GM08714 (cell line): ENCODE data around the gene STK33.
"Not testable (repeated sequence)": the region's sequence is repeated elsewhere in the genome, so short reads cannot be mapped to it uniquely, and the experiment has no call there.

Experiments used
- H3K4me3 ChIP-seq: fragments of 200-500 bp; sonication (Bioruptor generic); 2 replicates; pipeline ENCODE4 v1.5.1; 2014; ENCODE audit warnings: mild to moderate bottlenecking, low read length, inconsistent platforms
- ZNF274 ChIP-seq: IDR thresholded peaks from 2 replicates; pipeline ENCODE4 v1.6.1; 2012; ENCODE audit warnings: mild to moderate bottlenecking, low read depth, low read length

The STK33 gene

DNA sequence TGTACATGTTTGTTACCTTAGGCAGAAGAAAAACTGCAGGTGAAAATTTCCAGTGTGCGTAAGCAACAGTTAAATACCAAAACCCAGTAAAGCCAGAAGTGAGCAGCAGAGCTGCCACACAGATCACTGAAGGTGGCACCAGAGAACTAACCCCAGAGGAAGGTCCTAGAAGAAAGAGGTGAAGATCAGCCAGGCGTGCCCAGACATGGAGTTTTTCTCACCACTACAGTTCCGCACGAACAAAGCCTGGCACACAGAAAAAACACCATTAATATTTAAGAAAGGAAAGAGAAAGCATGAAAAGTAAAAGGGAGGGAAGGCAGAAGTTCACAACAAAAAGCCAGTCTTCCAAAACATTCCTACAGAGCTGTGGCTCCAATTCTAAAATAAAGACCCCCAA lies 60.7 kb downstream of the STK33 start:
- no peak for TF ChIP-seq ZNF274
- H3K4me3 ChIP-seq, result no peak overlapping the region; the same call in 1 of the 2 replicates

GRCh38 chr11:8532475-8532874 lies 61.6 kb downstream of the STK33 start:
- no peak for TF ChIP-seq ZNF274
- no peak overlapping the region for H3K4me3 ChIP-seq

DNA sequence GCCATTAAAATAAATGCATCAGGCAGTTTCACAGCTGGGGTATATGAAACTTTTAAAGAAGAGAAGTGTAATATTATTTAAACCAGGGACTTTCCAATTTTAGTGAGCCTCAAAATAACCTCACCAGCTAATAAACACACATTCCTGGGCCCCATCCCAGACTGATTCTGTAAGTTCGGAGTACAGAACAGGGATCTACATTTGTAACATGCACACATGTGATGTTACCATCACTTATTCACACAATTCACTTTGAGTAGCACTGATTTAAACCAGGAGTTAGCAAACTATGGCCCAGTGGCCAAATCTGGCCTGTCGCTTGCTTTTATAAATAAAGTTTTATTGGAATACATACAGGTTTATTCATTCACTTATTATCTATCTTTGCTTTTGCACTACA lies 62.0 kb downstream of the STK33 start:
- H3K4me3 ChIP-seq, result no peak overlapping the region
- TF ChIP-seq ZNF274, result no peak

DNA sequence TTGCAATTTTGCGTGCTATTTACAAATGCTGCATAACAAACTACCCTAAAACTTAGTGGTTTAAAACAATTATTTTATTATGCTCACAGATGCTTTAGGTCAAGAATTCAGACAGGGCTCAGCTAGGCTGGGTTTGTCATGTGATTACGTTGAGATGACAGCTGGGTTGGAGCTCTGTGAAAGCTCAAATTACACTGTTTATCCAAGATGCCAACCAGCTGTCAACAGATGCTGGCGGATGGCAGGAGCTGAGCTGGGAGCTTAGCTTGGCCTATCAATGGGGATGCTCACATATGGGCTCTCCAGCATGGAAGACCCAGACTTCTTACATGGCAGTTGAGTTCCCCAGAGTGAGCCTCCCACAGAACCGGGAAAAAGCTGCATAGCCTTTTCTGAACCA lies 62.7 kb downstream of the STK33 start:
- no peak for TF ChIP-seq ZNF274
- H3K4me3 ChIP-seq, result no peak overlapping the region

GRCh38 chr11:8527939-8528338 lies 66.1 kb downstream of the STK33 start:
- no peak overlapping the region for H3K4me3 ChIP-seq
- TF ChIP-seq ZNF274, result no peak

GRCh38 chr11:8523396-8523795 lies 70.6 kb downstream of the STK33 start:
- no peak for TF ChIP-seq ZNF274

DNA sequence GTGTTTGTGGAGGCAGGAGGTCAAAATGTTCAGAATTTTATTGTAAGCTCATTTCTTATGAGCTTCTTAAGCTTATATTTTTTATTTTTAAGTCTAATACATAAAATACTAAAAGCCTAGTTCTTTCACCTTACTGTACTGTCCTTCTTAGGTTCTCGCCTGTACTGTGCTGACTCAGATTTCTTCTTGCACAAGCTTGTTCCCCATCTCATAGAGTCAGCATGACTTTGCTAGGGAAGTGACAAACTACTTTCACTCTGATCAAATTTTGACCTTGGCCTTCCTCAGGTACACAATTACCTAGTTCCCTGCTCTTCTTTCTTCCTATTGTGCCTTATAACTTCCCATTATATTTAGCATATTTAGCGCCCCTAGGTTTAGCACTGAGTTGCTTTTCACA lies 81.5 kb downstream of the STK33 start:
- TF ChIP-seq ZNF274, result no peak
- no peak overlapping the region for H3K4me3 ChIP-seq

More at GRCh38 chr11:8523396-8523795, 70.6 kb downstream of the STK33 start:
- H3K4me3 ChIP-seq, result no peak overlapping the region

DNA sequence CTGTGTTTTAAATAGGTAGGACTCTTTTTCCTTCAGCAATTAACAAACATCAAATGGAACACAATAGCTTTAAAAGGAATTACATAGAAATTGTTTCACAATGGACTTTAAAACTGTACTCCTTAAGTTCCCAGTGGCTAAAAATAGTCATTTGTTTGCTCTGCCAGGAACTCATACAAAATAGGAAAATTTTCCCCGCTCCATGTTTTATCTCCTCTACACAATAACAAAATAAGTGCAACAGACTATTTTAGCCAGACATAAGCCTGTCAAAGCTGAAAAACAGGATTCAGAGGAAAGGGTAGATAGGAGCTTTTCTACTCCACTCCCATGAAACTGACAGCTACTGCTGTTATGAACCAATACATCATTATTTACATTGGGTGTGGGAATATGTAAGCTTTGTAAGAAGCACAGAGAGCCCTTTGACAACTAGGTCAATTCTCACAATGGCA lies 90.1 kb downstream of the STK33 start:
- no peak for TF ChIP-seq ZNF274
- no peak overlapping the region for H3K4me3 ChIP-seq

GRCh38 chr11:8501836-8502235 lies 92.2 kb downstream of the STK33 start:
- H3K4me3 ChIP-seq, result no peak overlapping the region
- TF ChIP-seq ZNF274, result no peak

DNA sequence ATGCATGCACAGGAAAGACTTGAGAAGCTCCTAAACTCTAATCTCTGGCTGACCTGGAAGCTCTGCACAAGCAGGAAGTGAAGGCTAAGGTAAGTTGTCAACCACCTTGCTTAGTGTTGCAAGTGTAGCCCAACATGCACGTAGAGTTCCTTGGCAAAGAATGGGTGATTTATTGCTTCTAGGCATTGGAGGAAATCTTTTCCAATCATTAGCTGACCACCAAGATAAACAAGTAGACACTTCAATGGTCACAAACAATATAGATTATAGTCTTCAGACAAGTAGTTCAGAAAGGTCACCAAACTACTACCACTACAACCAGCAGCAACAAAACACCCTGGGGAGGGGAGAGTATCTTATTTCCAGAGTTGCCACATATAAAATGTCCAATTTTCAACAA lies 105.6 kb downstream of the STK33 start:
- no peak for TF ChIP-seq ZNF274
- no peak overlapping the region for H3K4me3 ChIP-seq

DNA sequence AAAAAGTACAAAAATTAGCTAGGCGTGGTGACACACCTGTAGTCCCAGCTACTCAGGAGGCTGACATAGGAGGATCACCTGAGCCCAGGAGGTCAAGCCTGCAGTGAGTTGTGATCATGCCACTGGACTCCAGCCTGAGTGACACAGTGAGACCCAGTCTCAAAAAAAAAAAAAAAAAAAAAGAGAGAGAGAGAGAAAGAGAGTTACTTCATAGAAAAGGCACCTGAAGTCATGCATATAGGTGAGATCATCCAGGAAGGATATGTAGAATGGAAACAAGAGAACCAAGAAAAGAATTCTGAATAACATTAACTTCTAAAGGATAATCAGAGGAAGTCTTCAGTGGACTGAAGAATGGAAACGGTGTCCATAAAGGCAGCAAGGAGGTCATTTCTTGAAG lies 106.8 kb downstream of the STK33 start:
- H3K4me3 ChIP-seq, result no peak overlapping the region
- TF ChIP-seq ZNF274, result no peak

DNA sequence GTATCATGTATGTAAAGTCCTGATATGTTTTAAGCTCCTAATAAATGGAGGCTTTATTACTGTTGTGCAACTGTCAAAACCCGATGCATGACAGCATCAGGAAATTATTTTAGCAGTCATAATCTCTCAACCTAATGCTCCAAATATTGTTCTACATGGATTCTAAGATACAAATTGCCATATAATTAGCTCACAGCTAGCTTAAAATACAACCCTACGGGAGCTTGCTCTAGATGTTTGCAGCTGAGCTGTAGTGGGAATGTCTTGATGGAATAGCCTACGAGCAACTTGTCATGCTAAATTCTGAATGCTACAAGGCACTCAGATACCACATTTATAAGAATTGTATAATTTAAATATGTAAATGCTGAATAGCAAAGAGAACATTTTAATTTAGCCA lies 109.8 kb downstream of the STK33 start:
- H3K4me3 ChIP-seq, result no peak overlapping the region
- TF ChIP-seq ZNF274, result no peak

GRCh38 chr11:8480858-8481257 lies 113.2 kb downstream of the STK33 start:
- no peak overlapping the region for H3K4me3 ChIP-seq
- TF ChIP-seq ZNF274, result no peak

DNA sequence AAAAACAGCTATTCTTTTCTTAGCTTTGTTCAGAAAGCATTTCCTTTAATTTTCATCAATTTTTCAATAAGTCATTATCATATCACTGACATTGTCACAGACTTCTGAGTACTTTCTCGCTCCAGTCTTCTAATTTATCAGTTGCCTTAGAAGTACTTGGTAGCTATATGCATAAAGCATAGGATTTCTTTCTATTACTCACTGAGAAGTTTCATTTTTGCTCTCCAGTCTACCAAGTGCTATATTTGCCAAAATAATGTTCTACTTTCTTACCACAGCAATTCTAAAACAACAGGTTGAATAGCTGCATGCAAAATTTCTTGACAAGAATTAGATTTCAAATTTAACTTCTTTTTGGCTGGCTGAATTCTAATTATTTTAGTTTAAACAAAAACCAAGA lies 116.3 kb downstream of the STK33 start:
- no peak for TF ChIP-seq ZNF274
- H3K4me3 ChIP-seq, result no peak overlapping the region

DNA sequence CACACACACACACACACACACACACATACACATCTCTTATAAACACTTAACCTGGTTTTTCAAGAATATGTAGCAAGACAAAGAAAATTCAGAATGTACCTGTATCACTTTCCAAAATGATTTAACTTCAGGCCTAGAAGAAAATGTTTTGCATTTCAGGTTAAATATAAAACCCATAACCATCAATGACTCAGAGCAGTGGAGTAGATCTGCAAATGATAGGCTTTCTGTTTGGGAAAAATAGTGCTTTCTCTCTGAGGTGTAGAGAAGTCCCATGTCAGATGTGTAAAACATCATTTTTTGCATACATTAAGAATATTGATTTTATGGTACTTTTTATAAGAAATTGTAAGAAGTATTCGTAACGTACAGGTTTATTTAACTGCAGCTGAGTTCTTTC lies 116.9 kb downstream of the STK33 start:
- no peak for TF ChIP-seq ZNF274
- no peak overlapping the region for H3K4me3 ChIP-seq

DNA sequence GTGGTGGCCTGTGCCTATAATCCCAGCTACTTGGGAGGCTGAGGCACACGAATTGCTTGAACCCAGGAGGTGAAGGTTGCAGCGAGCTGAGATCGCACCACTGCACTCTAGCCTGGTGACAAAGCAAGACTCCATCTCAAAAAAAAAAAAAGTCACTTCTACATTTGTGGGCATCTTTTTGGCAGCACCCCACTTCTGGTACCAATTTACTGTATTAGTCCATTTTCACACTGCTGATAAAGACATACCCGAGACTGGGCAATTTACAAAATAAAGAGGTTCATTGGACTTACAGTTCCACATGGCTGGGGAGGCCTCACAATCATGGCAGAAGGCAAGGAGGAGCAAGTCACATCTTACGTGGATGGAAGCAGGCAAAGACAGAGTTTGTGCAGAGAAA lies 126.2 kb downstream of the STK33 start:
- not testable (repeated sequence) for H3K4me3 ChIP-seq

- not testable (repeated sequence) for H3K4me3 ChIP-seq
Measured at GRCh38 chr11:8467356-8467755, 126.7 kb downstream of the STK33 start.

GRCh38 chr11:8466884-8467283 lies 127.1 kb downstream of the STK33 start:
- H3K4me3 ChIP-seq, result not testable (repeated sequence)
